ENCODE measurements around the gene LYRM1. TPM values are rescaled to one million over a fixed set of nuclear protein-coding genes. Genes with fewer than 3 reads are reported as not detected.

The LYRM1 gene
- total and polyA plus RNA-seq, 2 of the 4 experiments (the other 2 are of a cell fraction) = 19.0 to 35.0 TPM

DNA sequence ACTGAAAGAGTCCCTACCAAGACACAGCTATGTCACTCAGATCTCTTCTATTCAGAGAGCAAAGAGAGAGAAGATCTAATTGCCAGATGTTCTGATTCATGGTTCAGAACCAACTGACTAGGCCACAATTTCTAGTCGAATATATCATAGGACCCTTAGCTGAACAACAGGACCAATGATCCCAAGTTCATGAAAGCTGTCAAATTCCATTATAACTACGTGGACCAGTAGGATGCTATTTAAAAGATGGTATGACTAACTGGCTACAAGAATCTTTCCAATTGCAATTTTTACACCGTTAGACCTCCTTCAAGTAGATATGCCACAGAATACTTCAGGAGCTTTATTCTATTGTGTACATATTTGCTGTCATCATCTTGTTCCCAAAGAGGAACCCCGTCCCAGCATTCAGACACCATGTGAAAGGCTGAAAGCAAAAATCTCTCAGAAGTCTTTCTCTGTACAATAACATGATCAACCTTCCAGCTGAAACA, 26.4 kb upstream of the LYRM1 start:
- Histone ChIP-seq H3K4me3 (ENCODE audit: insufficient read depth, low read depth, low read length) (no peak overlapping the region), H4K20me1 (ENCODE audit: insufficient read depth, low read length) (peaks cover 56% of the 10 kb centered on the region), H3K36me3 (ENCODE audit: control insufficient read depth, insufficient read depth, low read length) (no peaks in the 10 kb centered on the region), H4K5ac (ENCODE audit: low read depth, low read length) (no peak overlapping the region; the same call in 1 of the 2 replicates), H2BK120ac (ENCODE audit: low read depth, low read length) (no peak overlapping the region), H2BK20ac (ENCODE audit: low read depth, low read length) (no peak overlapping the region), H3K56ac (ENCODE audit: extremely low read depth, insufficient read depth, low read length) (no peak overlapping the region), H3K27me3 (ENCODE audit: control insufficient read depth, insufficient read depth, low read length) (no peaks in the 10 kb centered on the region), H3K9me1 (ENCODE audit: insufficient read depth, low read length) (peaks cover 29% of the 10 kb centered on the region), H4K8ac (ENCODE audit: low read depth in 2 of 2, low read length in 2 of 2) (no peak overlapping the region), H3K4ac (ENCODE audit: low read depth, low read length) (no peak overlapping the region), H3K9ac (ENCODE audit: low read depth, low read length) (no peak overlapping the region), H2BK5ac (ENCODE audit: low read depth, low read length, poor library complexity, severe bottlenecking) (no peak overlapping the region), H3K4me2 (ENCODE audit: low read depth, low read length) (no peak overlapping the region), H2AFZ (replicated peaks; ENCODE audit: low read length, poor library complexity) (no peak overlapping the region), H2BK15ac (ENCODE audit: low read depth, low read length) (no peak overlapping the region), H3K27ac (ENCODE audit: insufficient read depth, low read length) (no peak overlapping the region), H3K14ac (replicated peaks; ENCODE audit: low read depth, low read length) (no peak overlapping the region), H3K79me1 (ENCODE audit: low read depth in 1 of 2, low read length in 2 of 2) (peaks cover 46 to 87% of the 10 kb centered on the region in 2 experiments), H2AK5ac (ENCODE audit: low read depth, low read length) (no peak overlapping the region), H3K23ac (ENCODE audit: low read depth, low read length) (no peak overlapping the region), H4K91ac (ENCODE audit: insufficient read depth, low read depth, low read length) (no peak overlapping the region), H2AK9ac (replicated peaks; ENCODE audit: low read depth, low read length, poor library complexity) (no peak overlapping the region), H3K18ac (ENCODE audit: low read depth, low read length) (no peak overlapping the region), H3K9me3 (ENCODE audit: control insufficient read depth, insufficient read depth, low read length) (no peaks in the 10 kb centered on the region), H3K4me1 (ENCODE audit: control insufficient read depth, insufficient read depth, low read length) (peaks cover 7% of the 10 kb centered on the region)
- dilution Hi-C loops (cut with HindIII; ENCODE audit: low sequenced_read_pairs, unreplicated experiment) = no loop called here
- CTCF ChIA-PET = interaction anchor here (0.6 to 1.4 kb wide), 2 partner anchors 8 to 21 kb away, joined by 3 read pairs; no protein-coding TSS in a partner anchor
- no TSS peak for BruUV-seq (replicated peaks)
- ATAC-seq (ENCODE audit: low read depth) (no peak), DNase-seq (no peak)
- intact Hi-C loops (cut with micrococcal nuclease) = no loop called here
- in situ Hi-C loops (cut with MboI; ENCODE audit: low sequenced_read_pairs) = no loop called here
- TF ChIP-seq MAFK (IDR thresholded peaks at IDR 0.05; ENCODE audit: low read depth, low read length) = no peak
- TF ChIP-seq RFX5 (IDR thresholded peaks at IDR 0.05; ENCODE audit: low read depth, low read length) = no peak
- no peak for TF ChIP-seq NFE2L2 (IDR thresholded peaks at IDR 0.05; ENCODE audit: low read depth, low read length)
- TF ChIP-seq, protein P1, sequence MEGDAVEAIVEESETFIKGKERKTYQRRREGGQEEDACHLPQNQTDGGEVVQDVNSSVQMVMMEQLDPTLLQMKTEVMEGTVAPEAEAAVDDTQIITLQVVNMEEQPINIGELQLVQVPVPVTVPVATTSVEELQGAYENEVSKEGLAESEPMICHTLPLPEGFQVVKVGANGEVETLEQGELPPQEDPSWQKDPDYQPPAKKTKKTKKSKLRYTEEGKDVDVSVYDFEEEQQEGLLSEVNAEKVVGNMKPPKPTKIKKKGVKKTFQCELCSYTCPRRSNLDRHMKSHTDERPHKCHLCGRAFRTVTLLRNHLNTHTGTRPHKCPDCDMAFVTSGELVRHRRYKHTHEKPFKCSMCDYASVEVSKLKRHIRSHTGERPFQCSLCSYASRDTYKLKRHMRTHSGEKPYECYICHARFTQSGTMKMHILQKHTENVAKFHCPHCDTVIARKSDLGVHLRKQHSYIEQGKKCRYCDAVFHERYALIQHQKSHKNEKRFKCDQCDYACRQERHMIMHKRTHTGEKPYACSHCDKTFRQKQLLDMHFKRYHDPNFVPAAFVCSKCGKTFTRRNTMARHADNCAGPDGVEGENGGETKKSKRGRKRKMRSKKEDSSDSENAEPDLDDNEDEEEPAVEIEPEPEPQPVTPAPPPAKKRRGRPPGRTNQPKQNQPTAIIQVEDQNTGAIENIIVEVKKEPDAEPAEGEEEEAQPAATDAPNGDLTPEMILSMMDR (conservative IDR thresholded peaks at IDR 0.05; ENCODE audit: low read depth, low read length) = no peak
- TF ChIP-seq BHLHE40 (IDR thresholded peaks at IDR 0.05; ENCODE audit: low read depth, low read length) = no peak
- TF ChIP-seq MAZ (IDR thresholded peaks at IDR 0.05; ENCODE audit: borderline replicate concordance, low read depth, low read length) = no peak
- WGBS, 2 experiments (ENCODE audit: extremely low coverage in 2 of 2, insufficient read length in 1 of 2) = no CpG with 5 or more reads among the region's 4 CpGs
- POLR2A ChIA-PET (ENCODE audit: unreplicated experiment) = no interaction called here

All from IMR-90 (cell line).